ENCODE results near the gene TMEM40. TPM values are rescaled to one million over a fixed set of nuclear protein-coding genes. Genes with fewer than 3 reads are reported as not detected.
A peak's percentile ranks its signal among the peaks of the same experiment; 100 is the strongest.

The TMEM40 gene
- 10 to 100 TPM; 47.7 to 82.2 (median 63.8) TPM for total RNA-seq

- Histone ChIP-seq H3K36me3 (no peaks in the 10 kb centered on the region), H3K4me1 (peaks cover 32% of the 10 kb centered on the region), H3K27ac (peak within 1 kb of the TSS; percentile 83), H3K4me3 (peak within 1 kb of the TSS; percentile 23), H3K27me3 (no peaks in the 10 kb centered on the region), H3K9me3 (no peaks in the 10 kb centered on the region)
- peak in 1 of 2 donors; percentile 74 for DNase-seq (ENCODE audit: low spot score in 2 of 2)
- 66% methylated on average over 8 of the region's 10 CpGs for whole genome bisulfite sequencing
- no peak for TF ChIP-seq EP300 (IDR thresholded peaks at IDR 0.05)
- TF ChIP-seq POLR2AphosphoS5 (IDR thresholded peaks at IDR 0.05) = peak in 1 of 3 donors; percentile 83
Measured at GRCh38 chr3:12759097-12759679, at the start of gene TMEM40. TMEM40 (minus strand) TSS chr3:12759259; CDS start chr3:12749832, 9,427 bp downstream.

- 85% methylated on average over 2 of the region's 2 CpGs for WGBS
- no peak for TF ChIP-seq POLR2A (IDR thresholded peaks at IDR 0.05)
- TF ChIP-seq CTCF (IDR thresholded peaks at IDR 0.05) = no peak
- TF ChIP-seq POLR2AphosphoS5 (IDR thresholded peaks at IDR 0.05) = no peak
- no peak for TF ChIP-seq EP300 (IDR thresholded peaks at IDR 0.05)
Measured at GRCh38 chr3:12808587-12808986, 49.5 kb upstream of the TMEM40 start.

GRCh38 chr3:12807601-12808359 lies 48.7 kb upstream of the TMEM40 start:
- H3K4me1 ChIP-seq = peaks cover 10% of the 10 kb centered on the region
- TF ChIP-seq POLR2A (IDR thresholded peaks at IDR 0.05) (no peak), CTCF (IDR thresholded peaks at IDR 0.05) (no peak), EP300 (IDR thresholded peaks at IDR 0.05) (no peak), POLR2AphosphoS5 (IDR thresholded peaks at IDR 0.05) (no peak)
- H3K27ac ChIP-seq = no peak overlapping the region
- H3K36me3 ChIP-seq = peaks cover 3% of the 10 kb centered on the region
- H3K9me3 ChIP-seq = no peaks in the 10 kb centered on the region
- DNase-seq (ENCODE audit: low spot score in 2 of 2) = no peak
- 84% methylated on average over 7 of the region's 7 CpGs for WGBS
- H3K4me3 ChIP-seq = no peak overlapping the region
- H3K27me3 ChIP-seq = no peaks in the 10 kb centered on the region

More at GRCh38 chr3:12808587-12808986, 49.5 kb upstream of the TMEM40 start:
- Histone ChIP-seq H3K27me3 (no peaks in the 10 kb centered on the region), H3K4me1 (peaks cover 10% of the 10 kb centered on the region), H3K27ac (no peak overlapping the region), H3K4me3 (no peak overlapping the region), H3K36me3 (no peaks in the 10 kb centered on the region), H3K9me3 (no peaks in the 10 kb centered on the region)
- no peak for DNase-seq (ENCODE audit: low spot score in 2 of 2)

GRCh38 chr3:12807066-12807465 lies 48.0 kb upstream of the TMEM40 start:
- Histone ChIP-seq H3K27ac (no peak overlapping the region), H3K4me1 (peaks cover 10% of the 10 kb centered on the region), H3K4me3 (no peak overlapping the region), H3K27me3 (no peaks in the 10 kb centered on the region), H3K36me3 (peaks cover 3% of the 10 kb centered on the region), H3K9me3 (no peaks in the 10 kb centered on the region)
- no peak for DNase-seq (ENCODE audit: low spot score in 2 of 2)
- 98% methylated on average over 9 of the region's 9 CpGs for WGBS
- no peak for TF ChIP-seq POLR2AphosphoS5 (IDR thresholded peaks at IDR 0.05)
- TF ChIP-seq CTCF (IDR thresholded peaks at IDR 0.05) = no peak
- no peak for TF ChIP-seq POLR2A (IDR thresholded peaks at IDR 0.05)
- no peak for TF ChIP-seq EP300 (IDR thresholded peaks at IDR 0.05)

GRCh38 chr3:12803371-12803770 lies 44.3 kb upstream of the TMEM40 start:
- H3K4me1 ChIP-seq = no peaks in the 10 kb centered on the region
- TF ChIP-seq CTCF (IDR thresholded peaks at IDR 0.05) = no peak
- no peak for TF ChIP-seq EP300 (IDR thresholded peaks at IDR 0.05)
- TF ChIP-seq POLR2A (IDR thresholded peaks at IDR 0.05) = no peak
- no peak for TF ChIP-seq POLR2AphosphoS5 (IDR thresholded peaks at IDR 0.05)
- peaks cover 3% of the 10 kb centered on the region for H3K36me3 ChIP-seq
- 95% methylated on average over 11 of the region's 12 CpGs for WGBS
- H3K4me3 ChIP-seq = no peak overlapping the region
- no peak for DNase-seq (ENCODE audit: low spot score in 2 of 2)
- no peak overlapping the region for H3K27ac ChIP-seq
- H3K9me3 ChIP-seq = no peaks in the 10 kb centered on the region
- no peaks in the 10 kb centered on the region for H3K27me3 ChIP-seq

Measured in suprapubic skin (tissue), 4 donors.